Measurements from ENCODE around the gene VOPP1. TPM values are rescaled to one million over a fixed set of nuclear protein-coding genes. Genes with fewer than 3 reads are reported as not detected.

The VOPP1 gene
- total RNA-seq, 1 donor from 2014 or later, result 53.7 TPM

GRCh38 chr7:55569797-55570196 lies 2.5 kb downstream of the VOPP1 start:
- H3K27ac ChIP-seq, result peak overlapping the region; percentile 15
- DNase-seq (no peak), ATAC-seq (no peak)
- no peaks in the 10 kb centered on the region for H3K27me3 ChIP-seq
- H3K36me3 ChIP-seq, result no peaks in the 10 kb centered on the region
- no peak for TF ChIP-seq CTCF (IDR thresholded peaks at IDR 0.05)
- intact Hi-C loops (cut with DNase I), result no loop called here
- no peaks in the 10 kb centered on the region for H3K9me3 ChIP-seq
- H3K4me1 ChIP-seq, result peaks cover 40% of the 10 kb centered on the region
- no peak overlapping the region for H3K4me3 ChIP-seq

GRCh38 chr7:55569269-55569663 lies 3.0 kb downstream of the VOPP1 start:
- H3K9me3 ChIP-seq, result no peaks in the 10 kb centered on the region
- no peak for TF ChIP-seq CTCF (IDR thresholded peaks at IDR 0.05)
- no peak for DNase-seq
- peak overlapping the region; percentile 15 for H3K27ac ChIP-seq
- H3K36me3 ChIP-seq, result no peaks in the 10 kb centered on the region
- H3K27me3 ChIP-seq, result no peaks in the 10 kb centered on the region
- intact Hi-C loops (cut with DNase I), result no loop called here
- H3K4me1 ChIP-seq, result peaks cover 36% of the 10 kb centered on the region
- ATAC-seq, result no peak
- no peak overlapping the region for H3K4me3 ChIP-seq

- ATAC-seq (no peak), DNase-seq (no peak)
- intact Hi-C loops (cut with DNase I), result no loop called here
- H3K4me3 ChIP-seq, result no peak overlapping the region
- TF ChIP-seq CTCF (IDR thresholded peaks at IDR 0.05), result no peak
- no peaks in the 10 kb centered on the region for H3K27me3 ChIP-seq
- no peaks in the 10 kb centered on the region for H3K36me3 ChIP-seq
- no peak overlapping the region for H3K27ac ChIP-seq
- peaks cover 31% of the 10 kb centered on the region for H3K4me1 ChIP-seq
- no peaks in the 10 kb centered on the region for H3K9me3 ChIP-seq
Measured at GRCh38 chr7:55568613-55569268, 3.6 kb downstream of the VOPP1 start.

DNA sequence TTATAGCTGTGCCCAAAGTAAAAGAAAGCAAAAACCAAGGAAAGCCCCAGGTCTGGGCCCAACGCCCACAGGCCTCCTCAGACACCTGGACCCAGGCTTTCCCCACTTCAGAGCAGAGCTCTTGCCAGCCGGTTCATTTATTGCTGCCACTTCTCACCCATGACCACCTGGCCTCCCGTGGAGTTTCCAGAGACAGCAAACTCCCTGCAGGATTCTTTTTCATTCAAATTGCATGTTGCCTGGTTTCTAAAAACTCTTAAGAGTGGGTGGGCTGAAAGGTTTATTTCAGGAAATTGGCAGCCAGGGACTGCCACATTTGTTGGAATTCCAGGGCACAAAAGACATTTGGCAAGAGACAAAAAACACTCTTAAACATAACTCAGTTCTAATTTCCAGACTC lies 4.7 kb downstream of the VOPP1 start:
- no peak overlapping the region for H3K4me3 ChIP-seq
- intact Hi-C loops (cut with DNase I), result no loop called here
- no peak overlapping the region for H3K27ac ChIP-seq
- ATAC-seq (no peak), DNase-seq (no peak)
- no peaks in the 10 kb centered on the region for H3K9me3 ChIP-seq
- H3K27me3 ChIP-seq, result no peaks in the 10 kb centered on the region
- H3K4me1 ChIP-seq, result peaks cover 20% of the 10 kb centered on the region
- no peaks in the 10 kb centered on the region for H3K36me3 ChIP-seq
- TF ChIP-seq CTCF (IDR thresholded peaks at IDR 0.05), result no peak

DNA sequence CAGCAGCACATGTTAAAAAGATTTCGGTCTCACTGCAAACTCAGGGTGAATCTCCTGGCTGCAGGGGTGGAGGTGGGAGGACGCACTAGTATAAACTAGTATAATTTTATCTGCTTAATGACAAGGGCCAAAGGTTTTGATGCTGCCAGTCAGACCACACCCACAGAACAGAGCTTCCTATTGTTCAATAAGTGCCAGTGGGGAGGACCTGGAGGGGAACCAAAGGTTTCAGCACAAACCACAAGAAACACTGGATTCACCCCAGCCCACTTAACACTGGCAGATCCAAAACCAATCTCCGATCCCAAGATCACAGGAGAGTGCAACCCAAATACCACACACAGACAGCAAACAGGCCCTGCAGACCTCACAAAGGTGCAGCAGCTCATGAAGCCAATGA lies 6.6 kb downstream of the VOPP1 start:
- ATAC-seq (no peak), DNase-seq (no peak)
- Histone ChIP-seq H3K36me3 (no peaks in the 10 kb centered on the region), H3K4me1 (peaks cover 15% of the 10 kb centered on the region), H3K27ac (no peak overlapping the region), H3K27me3 (no peaks in the 10 kb centered on the region), H3K9me3 (no peaks in the 10 kb centered on the region), H3K4me3 (no peak overlapping the region)
- no peak for TF ChIP-seq CTCF (IDR thresholded peaks at IDR 0.05)
- intact Hi-C loops (cut with DNase I), result no loop called here
